ENCODE measurements around the gene SEC22C.
"Not testable (repeated sequence)": the region's sequence is repeated elsewhere in the genome, so short reads cannot be mapped to it uniquely, and the experiment has no call there.

SEC22C gene

DNA sequence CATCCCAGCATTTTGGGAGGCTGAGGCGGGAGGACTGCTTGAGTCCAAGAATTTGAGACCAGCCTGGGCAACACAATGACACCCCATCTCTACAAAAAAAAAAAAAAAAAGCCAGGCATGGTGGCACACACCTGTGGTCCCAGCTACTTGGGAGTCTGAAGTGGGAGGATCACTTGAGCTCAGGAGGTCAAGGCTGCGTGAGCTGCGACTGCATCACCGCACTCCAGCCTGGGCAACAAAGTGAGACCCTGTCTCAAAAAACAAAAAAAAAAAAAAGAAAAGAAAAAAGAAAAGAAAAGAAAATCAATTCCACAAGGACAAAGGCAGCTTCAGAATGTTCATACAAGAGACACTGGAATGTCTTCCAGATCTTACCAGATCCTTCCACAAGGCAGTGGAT, 2.4 kb downstream of the SEC22C start:
- DNase-seq, result not testable (repeated sequence)

- DNase-seq, result no peak
These were observed 3.7 kb downstream of the SEC22C start for GRCh38 chr3:42578054-42578453.

DNA sequence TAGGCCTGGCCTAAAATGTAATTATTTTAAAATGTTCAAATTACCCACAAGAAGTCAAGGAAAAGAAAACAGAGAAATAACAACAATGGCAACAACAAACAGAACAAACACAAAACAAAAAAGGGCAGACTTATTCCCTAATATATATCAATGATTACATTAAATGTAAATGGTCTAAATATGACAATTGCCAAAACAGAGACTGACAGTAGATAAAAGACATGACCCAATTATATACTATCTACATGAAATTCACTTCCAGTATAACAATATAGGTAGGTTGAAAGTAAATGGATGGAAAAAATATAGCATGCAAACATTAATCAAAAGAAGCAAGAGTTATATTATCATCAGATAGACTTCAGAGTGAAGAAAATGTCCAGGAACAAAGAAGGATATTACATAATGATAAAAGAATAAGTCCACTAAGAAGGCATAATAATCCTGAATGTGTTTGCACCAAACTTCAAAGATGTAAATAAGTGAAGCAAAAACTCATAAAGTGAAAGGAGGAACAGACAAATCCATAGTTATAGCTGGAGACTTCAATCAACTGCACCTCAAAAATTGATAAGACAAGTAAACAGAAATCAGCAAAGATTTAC, 6.5 kb downstream of the SEC22C start:
- DNase-seq, result no peak

GRCh38 chr3:42572278-42572677, 9.5 kb downstream of the SEC22C start:
- DNase-seq, result no peak

DNA sequence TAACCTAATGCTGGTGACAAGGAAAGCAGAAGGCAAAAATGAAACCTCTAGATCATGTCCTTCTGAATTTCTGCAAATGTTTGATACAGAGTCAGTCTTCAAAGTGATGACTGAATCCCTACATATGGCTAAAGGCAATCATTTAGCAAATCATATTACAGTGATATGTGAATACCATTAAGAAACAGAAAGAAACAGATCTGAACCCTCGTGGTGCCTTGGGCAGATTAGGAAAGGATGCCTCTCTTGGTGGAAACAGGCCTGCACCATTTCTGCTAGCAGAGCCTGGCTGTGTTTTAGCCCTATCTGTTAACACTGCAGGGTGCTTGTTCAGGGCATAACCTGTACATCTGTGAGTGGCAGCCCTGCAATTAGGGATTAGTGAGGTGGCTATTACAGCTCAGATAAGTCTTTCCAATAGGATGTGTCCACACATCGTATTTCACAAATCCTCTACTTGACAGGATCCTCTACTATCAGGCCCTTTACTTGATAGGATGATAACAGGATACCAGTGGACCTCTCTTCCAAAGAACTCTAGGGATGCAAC, 12.1 kb downstream of the SEC22C start:
- no peak for DNase-seq

DNA sequence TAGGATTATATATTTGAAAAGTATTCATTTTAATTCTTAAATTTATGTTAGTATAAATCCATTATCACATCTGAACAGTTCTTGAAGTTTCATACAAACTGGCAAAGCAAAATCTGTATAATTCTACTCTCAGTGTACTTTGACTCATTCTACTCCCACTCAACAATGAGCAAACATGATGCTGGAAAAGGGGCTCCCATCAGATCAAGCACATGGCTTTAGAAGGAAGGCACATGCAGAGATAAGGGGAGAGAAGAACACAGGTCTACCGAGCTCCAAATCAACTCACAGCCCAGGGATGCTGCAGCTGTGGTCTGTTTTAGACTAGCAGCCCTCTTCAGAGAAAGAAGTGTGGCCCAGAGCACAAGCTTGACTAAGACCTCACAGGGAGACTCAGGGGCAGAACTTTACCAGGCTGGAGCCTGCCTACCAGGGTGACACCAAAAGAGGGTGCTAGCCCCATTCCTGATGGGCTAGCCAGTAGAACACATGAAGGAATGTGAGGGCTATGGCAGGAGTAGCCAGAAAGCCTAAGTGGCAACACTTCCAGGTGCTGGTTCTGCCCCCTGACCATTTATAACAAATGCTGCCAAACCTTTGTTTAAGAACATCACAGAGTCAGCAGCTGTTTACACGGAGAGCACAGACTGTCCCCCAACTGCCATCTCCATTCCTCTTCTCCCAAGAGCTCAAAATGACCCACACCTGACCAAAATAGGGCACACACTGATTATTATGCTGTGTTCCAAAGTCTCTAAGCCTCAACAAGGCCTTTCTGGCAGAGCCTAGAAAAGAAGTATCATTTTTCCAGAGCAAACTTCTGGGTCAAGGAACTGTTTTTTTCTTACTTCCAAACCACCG, 19.5 kb downstream of the SEC22C start:
- DNase-seq, result no peak

GRCh38 chr3:42557854-42558253, 23.9 kb downstream of the SEC22C start:
- DNase-seq, result no peak

GRCh38 chr3:42556817-42557216, 24.9 kb downstream of the SEC22C start:
- DNase-seq, result not testable (repeated sequence)

DNA sequence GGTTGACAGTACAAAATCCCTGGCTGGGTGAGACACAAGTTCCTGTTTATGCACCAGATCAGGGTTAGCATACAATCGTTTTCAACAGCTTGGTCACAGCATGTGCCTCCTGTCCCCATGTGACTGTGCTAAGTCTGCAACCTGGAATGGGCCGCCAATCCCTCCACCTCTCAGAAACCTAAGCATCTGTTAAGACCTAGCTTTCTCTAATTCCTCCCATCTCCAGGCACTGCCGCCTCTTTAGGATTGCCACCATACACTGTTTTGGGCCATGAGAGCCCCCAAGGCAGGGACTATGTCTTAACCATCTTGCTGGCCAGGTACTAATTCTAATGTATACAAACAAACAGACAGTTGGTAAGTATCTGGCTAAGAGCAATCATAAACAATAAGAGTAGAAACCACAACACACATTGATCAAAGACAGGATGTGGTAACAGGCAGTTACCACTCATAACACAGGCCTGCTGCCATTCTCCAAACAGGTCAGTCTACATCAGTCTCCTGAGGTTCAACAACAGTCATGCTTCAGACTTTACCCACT, 25.6 kb downstream of the SEC22C start:
- no peak for DNase-seq

DNA sequence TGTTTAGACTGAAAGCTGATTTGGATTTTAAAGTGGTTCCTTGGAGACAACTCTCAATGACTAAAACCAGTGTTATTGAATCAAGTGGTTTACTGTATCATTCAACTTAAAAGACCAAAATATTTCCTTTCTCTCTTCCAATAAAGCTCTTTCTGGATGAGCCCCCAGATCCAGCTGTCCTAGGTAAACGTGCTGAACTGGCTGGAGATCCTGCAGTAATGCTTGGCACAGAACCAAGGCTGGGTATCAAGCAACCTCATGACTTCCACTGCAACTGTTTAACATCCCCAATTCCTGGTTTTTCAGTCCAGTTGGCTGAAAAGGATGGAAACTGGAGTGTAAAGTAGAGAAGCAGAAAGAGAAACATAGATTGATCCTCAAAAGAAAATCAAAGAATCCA, 28.9 kb downstream of the SEC22C start:
- no peak for DNase-seq

DNA sequence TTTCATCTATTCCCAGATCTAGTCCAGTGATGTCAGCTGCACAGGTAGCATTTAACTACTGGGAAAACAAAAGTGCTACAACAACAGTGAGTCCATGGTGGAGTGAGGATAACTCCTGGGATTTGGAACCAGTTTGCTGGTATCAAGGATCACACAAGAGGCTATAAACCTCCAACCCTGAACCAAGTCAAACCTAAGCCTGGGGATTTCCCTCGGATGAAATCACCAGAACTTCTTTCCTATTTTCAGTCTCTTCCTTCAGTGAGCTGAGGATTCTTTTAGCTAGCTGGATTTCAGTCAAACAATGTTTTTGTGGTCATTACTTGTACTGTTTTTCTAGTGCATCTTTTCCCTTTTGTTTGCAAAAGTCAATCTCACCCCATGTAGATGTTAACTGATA, 31.5 kb downstream of the SEC22C start:
- no peak for DNase-seq

DNA sequence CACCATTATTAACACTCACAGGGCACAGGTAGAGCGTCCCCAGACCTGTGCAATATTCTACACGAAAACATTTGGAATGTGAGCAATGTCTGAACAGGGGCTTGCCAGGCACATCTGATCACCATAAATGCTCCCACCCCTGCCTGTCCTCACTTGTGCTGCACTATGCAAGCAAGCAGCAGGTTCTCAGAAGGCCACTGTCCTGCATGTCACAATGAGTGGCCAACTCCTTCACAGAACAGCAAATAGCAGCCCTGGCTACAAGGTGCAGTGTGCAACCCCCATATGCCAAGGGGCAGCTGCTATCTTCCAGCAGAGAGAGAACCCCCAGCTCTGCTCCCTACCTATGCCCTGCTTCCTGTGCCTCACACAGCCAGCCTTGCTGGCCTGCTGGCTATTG, 32.6 kb downstream of the SEC22C start:
- no peak for DNase-seq

DNA sequence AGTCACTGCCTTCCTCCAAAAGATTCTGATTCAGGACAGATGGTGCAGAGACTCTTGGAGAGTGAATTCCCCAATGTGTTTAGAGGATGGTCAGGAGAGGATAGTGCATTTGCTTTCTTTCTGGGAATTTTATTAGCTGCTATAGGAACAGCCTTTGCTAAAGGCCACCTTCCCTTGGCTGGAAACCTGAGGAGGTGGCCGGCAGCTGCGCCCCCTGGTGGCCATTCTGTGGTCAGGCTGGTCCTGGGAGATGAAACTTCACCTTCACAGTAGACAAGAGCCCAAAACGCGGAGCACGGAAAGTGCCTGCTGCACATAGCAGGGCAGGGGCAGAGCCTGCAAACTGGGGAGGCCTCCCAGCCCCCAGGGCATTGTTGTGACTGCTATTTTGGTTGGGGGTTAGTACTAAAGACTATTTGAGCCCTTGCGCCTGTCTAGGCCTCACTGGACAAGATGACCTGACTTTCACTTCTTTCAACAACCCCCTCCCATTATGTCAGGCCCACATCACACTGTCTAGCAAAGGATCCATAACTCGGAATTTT, 34.3 kb downstream of the SEC22C start:
- peak; percentile 74 for DNase-seq

DNA sequence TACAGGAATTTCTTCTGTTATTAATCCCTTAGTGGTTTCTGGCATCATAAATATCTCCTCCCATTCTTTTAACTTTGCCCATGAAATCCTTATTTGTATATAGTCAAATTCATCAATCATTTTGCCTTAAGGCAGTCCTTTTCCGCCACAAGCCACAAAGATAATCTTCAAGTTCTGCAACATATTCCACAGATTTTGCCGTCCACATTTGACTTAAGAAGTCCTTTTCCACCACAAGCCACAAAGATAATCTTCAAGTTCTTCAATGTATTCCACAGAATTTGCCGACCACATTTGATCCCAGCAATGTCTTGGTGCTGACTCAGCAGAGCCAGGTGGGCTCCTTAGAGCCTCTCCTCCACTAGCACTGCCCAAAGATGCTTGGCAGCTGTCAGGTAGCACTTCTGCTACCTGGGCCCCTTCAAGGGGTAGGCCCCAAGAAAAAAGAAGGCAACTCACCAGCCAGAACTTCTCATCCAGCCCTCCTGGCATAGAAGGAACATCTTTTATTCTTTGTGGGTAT, 35.0 kb downstream of the SEC22C start:
- DNase-seq, result no peak

DNA sequence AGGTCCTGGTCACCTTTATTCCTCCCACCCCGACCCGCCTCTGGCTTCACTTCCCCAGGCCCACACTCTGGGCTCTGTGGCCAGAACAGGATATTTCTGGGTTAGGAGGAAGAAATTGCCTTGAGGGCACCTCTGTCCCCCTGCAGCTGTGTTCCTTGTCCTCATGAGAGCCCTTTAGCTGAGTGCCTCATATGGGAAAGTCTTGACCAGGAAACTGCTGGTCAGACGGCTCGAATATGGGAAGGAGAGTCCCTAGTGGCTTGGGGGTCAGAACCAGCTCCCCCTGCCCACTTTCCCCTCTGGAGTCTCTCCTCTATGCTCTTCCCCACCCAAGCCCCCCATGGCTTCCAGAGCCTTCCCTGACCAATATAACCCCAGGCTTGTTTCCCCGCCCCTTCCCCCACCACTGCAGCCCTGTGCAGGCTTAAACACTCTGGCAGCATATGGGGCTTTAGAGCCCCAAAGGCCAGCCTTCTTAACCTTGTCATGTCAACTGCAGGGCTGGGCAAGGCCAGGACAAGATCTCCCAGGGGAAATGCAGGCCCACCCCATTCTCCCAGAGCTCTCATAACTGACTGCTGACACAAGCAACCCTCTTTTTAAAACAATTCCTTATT, 36.4 kb downstream of the SEC22C start:
- no peak for DNase-seq

DNA sequence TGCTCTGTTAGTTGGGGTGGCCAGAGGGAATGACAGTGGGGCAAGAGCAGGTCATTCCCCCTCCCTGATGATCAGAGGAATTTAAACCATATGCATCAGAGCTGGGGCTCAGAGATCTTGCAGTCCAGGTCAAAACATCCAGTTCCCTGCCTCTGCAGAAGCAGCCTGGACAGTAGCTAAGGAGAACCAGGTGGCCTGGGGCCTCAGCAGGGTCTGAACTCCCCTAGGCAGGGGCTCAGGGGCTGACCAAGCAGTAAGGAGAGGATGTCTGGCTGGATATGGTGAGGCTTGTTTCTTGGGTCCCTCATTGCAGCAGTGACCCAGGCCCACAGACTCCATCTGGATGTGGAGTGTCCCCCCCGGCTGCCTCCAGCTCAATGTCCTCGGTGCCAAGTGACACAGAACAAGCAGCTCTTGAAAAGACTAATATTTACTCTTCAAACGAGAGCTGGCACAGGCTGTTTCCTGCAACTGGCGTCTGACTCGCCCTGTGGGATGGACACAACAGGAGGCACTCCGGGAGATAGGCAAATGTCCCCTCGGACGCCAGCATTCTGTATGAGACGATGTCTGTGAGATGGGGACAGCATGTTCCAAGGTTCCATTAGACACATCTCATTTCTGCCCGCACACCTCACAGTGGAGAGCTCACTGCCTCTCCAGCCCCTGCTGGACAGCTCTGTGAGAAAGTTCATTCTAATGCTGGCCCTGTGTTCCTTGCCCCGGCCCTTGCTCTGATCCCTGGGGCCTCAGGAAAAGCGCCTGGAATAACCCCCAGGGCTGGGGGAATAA, 37.1 kb downstream of the SEC22C start:
- no peak for DNase-seq

DNA sequence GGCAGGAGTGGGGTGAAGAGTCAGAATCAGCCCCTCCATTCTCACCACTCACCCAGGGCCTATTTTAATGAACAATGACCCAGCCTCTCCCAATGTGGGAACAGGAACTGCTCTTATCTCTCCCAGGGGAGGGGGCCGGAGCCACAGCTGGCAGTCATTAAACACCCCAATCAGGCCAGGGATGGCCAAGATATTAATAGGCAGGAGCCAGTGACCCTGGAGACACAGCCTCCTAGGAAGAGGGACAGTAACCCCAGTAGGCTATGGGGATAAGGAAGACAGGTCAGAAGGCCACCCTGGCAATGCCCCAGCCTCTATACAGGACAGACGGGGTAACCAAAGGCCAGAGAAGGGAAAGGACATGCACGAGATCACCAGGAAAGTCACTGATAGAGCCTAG, 40.7 kb downstream of the SEC22C start:
- DNase-seq, result no peak

DNA sequence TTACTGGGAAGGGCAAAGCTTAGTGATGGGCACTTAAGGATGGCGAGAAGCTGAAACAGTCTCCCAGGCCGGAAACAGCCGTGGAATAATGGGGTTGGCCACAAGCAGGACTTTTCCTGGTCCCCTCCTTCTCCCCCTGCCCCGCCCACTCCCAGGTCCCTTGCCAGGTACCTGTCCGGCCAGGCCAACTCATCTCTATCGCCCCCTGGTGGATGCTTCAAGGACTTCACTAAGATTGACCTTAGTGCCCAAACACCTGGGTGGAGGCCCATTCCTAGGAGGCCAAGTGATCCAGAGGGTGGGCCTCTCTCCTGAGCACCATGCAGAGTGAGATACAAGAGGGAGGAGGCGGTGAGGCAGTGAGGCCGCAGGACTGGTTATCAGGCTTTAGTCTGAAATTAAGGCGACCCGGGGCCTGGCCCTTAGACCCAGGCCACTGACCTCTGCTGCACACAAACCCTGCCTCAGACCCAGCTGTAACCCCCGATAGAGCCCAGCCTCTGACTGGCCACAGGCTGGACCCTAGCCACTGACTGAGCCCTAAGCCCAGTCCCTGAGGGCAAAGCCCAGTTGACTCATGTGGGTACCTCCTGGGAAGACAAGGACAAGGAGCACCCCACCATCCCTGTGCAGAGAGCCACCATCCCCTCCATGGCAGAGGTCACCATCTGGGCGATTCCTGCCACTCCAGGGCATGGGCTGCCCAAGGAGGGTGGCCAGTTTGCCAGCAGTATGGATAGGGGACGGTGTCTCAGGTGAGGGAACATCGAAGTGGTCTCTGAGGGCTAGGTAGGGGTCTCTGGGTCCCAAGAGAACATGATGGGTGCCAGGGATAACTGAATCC, 41.7 kb downstream of the SEC22C start:
- peak; percentile 41 for DNase-seq

DNA sequence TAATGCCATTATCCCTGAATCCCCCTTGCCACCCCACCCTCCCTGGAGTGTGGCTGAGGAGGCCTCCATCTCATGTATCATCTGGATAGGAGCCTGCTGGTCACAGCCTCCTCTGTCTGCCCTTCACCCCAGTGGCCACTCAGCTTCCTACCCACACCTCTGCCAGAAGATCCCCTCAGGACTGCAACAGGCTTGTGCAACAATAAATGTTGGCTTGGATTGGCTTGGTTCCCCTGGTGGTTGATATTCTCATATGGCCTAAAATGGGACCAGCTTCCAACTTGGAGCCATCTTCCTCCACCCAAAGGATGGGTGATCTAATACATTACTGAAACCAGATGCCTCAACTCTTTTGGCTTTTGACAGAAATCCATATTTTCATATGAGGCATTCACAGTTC, 44.4 kb downstream of the SEC22C start:
- DNase-seq, result no peak

- DNase-seq, result no peak
These were observed 45.6 kb downstream of the SEC22C start for GRCh38 chr3:42535981-42536784.

All from femur (tissue), 1 donor.